Ectodermal cell (in vitro differentiated cells): Measurements from ENCODE around the gene RPN1. TPM values are rescaled to one million over a fixed set of nuclear protein-coding genes. Genes with fewer than 3 reads are reported as not detected.

Source experiments
- H3K27ac ChIP-seq: 2 replicates; pipeline ENCODE4 v1.7.0; 2013; ENCODE audit warnings: mild to moderate bottlenecking, low read depth, low read length; ENCODE audit not compliant: insufficient read depth, poor library complexity, severe bottlenecking
- H3K27me3 ChIP-seq: 2 replicates; pipeline ENCODE4 v1.7.0; 2013; ENCODE audit warnings: mild to moderate bottlenecking, low read length; ENCODE audit not compliant: insufficient read depth, control insufficient read depth, poor library complexity, severe bottlenecking
- H3K36me3 ChIP-seq: one replicate; pipeline ENCODE4 v1.7.0; 2013; ENCODE audit warnings: low read length; ENCODE audit not compliant: control insufficient read depth, insufficient read depth
- H3K4me1 ChIP-seq: one replicate; pipeline ENCODE4 v1.7.0; 2013; ENCODE audit warnings: low read length; ENCODE audit not compliant: control insufficient read depth, insufficient read depth
- H3K4me3 ChIP-seq: 2 replicates; pipeline ENCODE4 v1.7.0; 2013; ENCODE audit warnings: low read depth, low read length, control low read depth; ENCODE audit not compliant: insufficient read depth
- H3K9me3 ChIP-seq: 2 replicates; pipeline ENCODE4 v1.7.0; 2013; ENCODE audit warnings: mild to moderate bottlenecking, low read length, moderate library complexity; ENCODE audit not compliant: control insufficient read depth
- WGBS, 2 experiments: methylation state at CpG; one replicate each; pipeline ENCODE4 v1.1.7; 2013; ENCODE audit warnings: missing lambda C conversion rate in 2 of 2; 5-methylcytosine and 5-hydroxymethylcytosine counted together
- polyA plus RNA-seq, 4 experiments: library from polyadenylated mRNA; stranded (reverse); fragments of 50-300 nt; gene quantifications; one replicate each; pipeline ENCODE4 v1.2.3, GENCODE V29; 2013

Gene RPN1
- polyA plus RNA-seq (2013, experiment 1 of 4): 206 TPM
- polyA plus RNA-seq (2013, experiment 2 of 4): 214 TPM
- polyA plus RNA-seq (2013, experiment 3 of 4): 155 TPM
- 161 TPM for polyA plus RNA-seq (2013, experiment 4 of 4)

- Histone ChIP-seq H3K9me3 (no peaks in the 10 kb centered on the region), H3K4me1 (no peaks in the 10 kb centered on the region), H3K36me3 (no peaks in the 10 kb centered on the region), H3K4me3 (peak within 1 kb of the TSS; percentile 92), H3K27ac (peak within 1 kb of the TSS; percentile 68), H3K27me3 (no peaks in the 10 kb centered on the region)
- 0% methylated on average over 93 to 96 of the region's 96 CpGs for WGBS, 2 experiments
These were observed at the start of gene RPN1 for GRCh38 chr3:128650096-128651050. TSS of gene RPN1 (minus strand) at chr3:128650818. CDS start at chr3:128650800, 18 bp downstream.

- Histone ChIP-seq H3K27ac (no peak overlapping the region), H3K36me3 (no peaks in the 10 kb centered on the region), H3K4me1 (peaks cover 7% of the 10 kb centered on the region), H3K27me3 (peaks cover 10% of the 10 kb centered on the region), H3K4me3 (peak overlapping the region; percentile 22), H3K9me3 (no peaks in the 10 kb centered on the region)
- WGBS, 2 experiments: 19% methylated on average over 45 to 51 of the region's 53 CpGs
These were observed 47.8 kb upstream of the RPN1 start for GRCh38 chr3:128698211-128699047.

GRCh38 chr3:128697341-128697740 lies 46.7 kb upstream of the RPN1 start:
- H3K27ac ChIP-seq: no peak overlapping the region
- peaks cover 10% of the 10 kb centered on the region for H3K27me3 ChIP-seq
- no peaks in the 10 kb centered on the region for H3K9me3 ChIP-seq
- WGBS, 2 experiments: 94 to 95% methylated on average over 8 of the region's 8 CpGs
- peaks cover 7% of the 10 kb centered on the region for H3K4me1 ChIP-seq
- no peaks in the 10 kb centered on the region for H3K36me3 ChIP-seq
- H3K4me3 ChIP-seq: no peak overlapping the region

- H3K27me3 ChIP-seq: peaks cover 8% of the 10 kb centered on the region
- no peaks in the 10 kb centered on the region for H3K9me3 ChIP-seq
- no peak overlapping the region for H3K4me3 ChIP-seq
- no peaks in the 10 kb centered on the region for H3K36me3 ChIP-seq
- H3K4me1 ChIP-seq: no peaks in the 10 kb centered on the region
- WGBS, 2 experiments: 26 to 39% methylated on average over 1 to 2 of the region's 2 CpGs
- no peak overlapping the region for H3K27ac ChIP-seq
These were observed 43.1 kb upstream of the RPN1 start for GRCh38 chr3:128693696-128694095.

GRCh38 chr3:128689060-128689459 lies 38.4 kb upstream of the RPN1 start:
- H3K9me3 ChIP-seq: no peaks in the 10 kb centered on the region
- H3K4me3 ChIP-seq: no peak overlapping the region
- no peaks in the 10 kb centered on the region for H3K27me3 ChIP-seq
- no peaks in the 10 kb centered on the region for H3K4me1 ChIP-seq
- no peak overlapping the region for H3K27ac ChIP-seq
- no peaks in the 10 kb centered on the region for H3K36me3 ChIP-seq
- 95% methylated on average over 5 of the region's 5 CpGs for WGBS, 2 experiments

- Histone ChIP-seq H3K9me3 (no peaks in the 10 kb centered on the region), H3K4me3 (no peak overlapping the region), H3K36me3 (no peaks in the 10 kb centered on the region), H3K27ac (no peak overlapping the region), H3K4me1 (no peaks in the 10 kb centered on the region), H3K27me3 (no peaks in the 10 kb centered on the region)
- 93% methylated on average over 8 of the region's 8 CpGs for WGBS, 2 experiments
These were observed 35.8 kb upstream of the RPN1 start for GRCh38 chr3:128686465-128686864.

GRCh38 chr3:128684986-128685726 lies 34.5 kb upstream of the RPN1 start:
- no peaks in the 10 kb centered on the region for H3K27me3 ChIP-seq
- 94 to 95% methylated on average over 11 of the region's 11 CpGs for WGBS, 2 experiments

GRCh38 chr3:128683957-128684356 lies 33.3 kb upstream of the RPN1 start:
- Histone ChIP-seq H3K4me1 (no peaks in the 10 kb centered on the region), H3K27me3 (no peaks in the 10 kb centered on the region), H3K27ac (no peak overlapping the region), H3K4me3 (no peak overlapping the region), H3K9me3 (no peaks in the 10 kb centered on the region), H3K36me3 (no peaks in the 10 kb centered on the region)
- 77 to 79% methylated on average over 3 of the region's 3 CpGs for WGBS, 2 experiments

More at GRCh38 chr3:128684986-128685726, 34.5 kb upstream of the RPN1 start:
- Histone ChIP-seq H3K4me3 (no peak overlapping the region), H3K4me1 (no peaks in the 10 kb centered on the region), H3K36me3 (no peaks in the 10 kb centered on the region), H3K9me3 (no peaks in the 10 kb centered on the region), H3K27ac (no peak overlapping the region)

- Histone ChIP-seq H3K9me3 (no peaks in the 10 kb centered on the region), H3K36me3 (no peaks in the 10 kb centered on the region), H3K4me3 (peak overlapping the region; percentile 50), H3K4me1 (no peaks in the 10 kb centered on the region), H3K27ac (peak overlapping the region; percentile 100), H3K27me3 (no peaks in the 10 kb centered on the region)
- 52 to 53% methylated on average over 9 of the region's 9 CpGs for WGBS, 2 experiments
These were observed 30.8 kb upstream of the RPN1 start for GRCh38 chr3:128681369-128681829.
